ENCODE measurements around the gene SPAG9.

The SPAG9 gene

DNA sequence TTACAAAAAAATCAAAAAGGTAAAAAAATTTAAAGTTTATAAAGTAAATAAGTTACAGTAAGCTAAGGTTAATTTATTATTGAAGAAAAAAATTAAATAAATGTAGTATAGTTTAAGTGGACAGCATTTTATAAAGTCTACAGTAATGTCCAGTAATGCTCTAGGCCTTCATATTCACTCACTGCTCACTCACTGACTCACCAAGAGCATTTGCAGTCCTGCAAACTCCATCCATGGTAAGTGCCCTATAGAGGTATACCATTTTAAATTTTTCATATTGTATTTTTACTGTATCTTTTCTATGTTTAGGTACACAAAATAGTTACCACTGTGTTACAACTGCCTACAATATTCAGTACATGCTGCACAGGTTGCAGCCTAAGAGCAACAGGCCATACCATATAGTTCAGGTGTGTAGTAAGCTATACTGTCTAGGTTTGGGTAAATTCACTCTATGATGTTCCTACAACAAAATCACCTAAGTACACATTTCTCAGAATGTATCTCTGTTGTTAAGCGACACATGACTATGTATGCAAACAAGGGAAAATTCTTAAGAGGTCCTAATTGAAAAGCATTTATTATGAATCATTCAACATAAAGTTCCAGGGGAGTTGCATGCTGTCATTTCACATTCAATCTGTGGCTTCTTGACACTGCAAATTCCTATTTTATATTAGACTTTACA is 92.3 kb downstream of the SPAG9 start:
- Histone ChIP-seq H3K36me3 (ENCODE audit: control insufficient read depth, insufficient read depth, low read length) (no peaks in the 10 kb centered on the region), H3K79me1 (ENCODE audit: low read length) (no peaks in the 10 kb centered on the region), H3K23ac (ENCODE audit: low read length) (no peak overlapping the region), H3K4ac (ENCODE audit: low read depth, low read length) (no peak overlapping the region), H3K27me3 (ENCODE audit: insufficient read depth, low read length, poor library complexity) (no peaks in the 10 kb centered on the region), H3K18ac (ENCODE audit: low read length) (no peak overlapping the region), H2BK5ac (ENCODE audit: low read length) (no peak overlapping the region), H2BK120ac (ENCODE audit: low read depth, low read length) (no peak overlapping the region), H3K27ac (ENCODE audit: low read depth, low read length) (no peak overlapping the region), H3K4me1 (ENCODE audit: control insufficient read depth, low read depth, low read length) (no peaks in the 10 kb centered on the region), H4K8ac (ENCODE audit: low read depth, low read length) (no peak overlapping the region), H3K9ac (ENCODE audit: low read length) (no peak overlapping the region), H3K79me2 (ENCODE audit: control insufficient read depth, insufficient read depth, low read length) (no peaks in the 10 kb centered on the region), H3K4me3 (ENCODE audit: low read length) (no peak overlapping the region), H3K56ac (ENCODE audit: low read length) (no peak overlapping the region), H4K5ac (ENCODE audit: low read length) (no peak overlapping the region), H3K4me2 (ENCODE audit: low read length) (no peak overlapping the region), H2AK5ac (ENCODE audit: low read length) (no peak overlapping the region), H2BK15ac (replicated peaks; ENCODE audit: low read depth) (no peak overlapping the region)
- no CpG with 5 or more reads among the region's 1 CpG for WGBS (ENCODE audit: extremely low coverage, insufficient coverage, low lambda C conversion rate)
- no peak for DNase-seq

DNA sequence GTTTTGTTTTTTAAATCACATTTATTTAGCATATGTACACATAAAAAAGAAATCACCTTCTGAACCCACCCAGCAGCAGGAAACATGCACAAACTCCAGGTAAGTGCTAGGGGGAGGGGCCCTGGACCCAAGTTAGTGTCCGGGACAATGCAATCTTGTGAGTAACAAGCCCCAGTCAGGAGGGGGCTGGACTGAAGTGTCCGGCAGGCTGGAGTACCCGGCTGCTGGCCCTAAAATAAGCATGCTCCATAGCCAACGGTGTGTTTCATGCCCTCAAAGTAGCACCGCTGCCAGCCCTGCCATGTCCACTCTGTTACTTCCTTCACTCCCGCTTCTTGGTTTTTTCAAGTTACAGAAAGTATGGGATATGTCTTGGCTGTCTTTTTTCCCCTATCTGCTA is 102.1 kb downstream of the SPAG9 start:
- no CpG with 5 or more reads among the region's 6 CpGs for WGBS (ENCODE audit: extremely low coverage, insufficient coverage, low lambda C conversion rate)
- Histone ChIP-seq H3K79me2 (ENCODE audit: control insufficient read depth, insufficient read depth, low read length) (no peaks in the 10 kb centered on the region), H2BK5ac (ENCODE audit: low read length) (no peak overlapping the region), H3K56ac (ENCODE audit: low read length) (no peak overlapping the region), H4K5ac (ENCODE audit: low read length) (no peak overlapping the region), H2BK15ac (replicated peaks; ENCODE audit: low read depth) (no peak overlapping the region), H3K4me3 (ENCODE audit: low read length) (no peak overlapping the region), H3K9ac (ENCODE audit: low read length) (no peak overlapping the region), H3K36me3 (ENCODE audit: control insufficient read depth, insufficient read depth, low read length) (no peaks in the 10 kb centered on the region), H3K27me3 (ENCODE audit: insufficient read depth, low read length, poor library complexity) (no peaks in the 10 kb centered on the region), H3K23ac (ENCODE audit: low read length) (no peak overlapping the region), H2BK120ac (ENCODE audit: low read depth, low read length) (no peak overlapping the region), H3K4ac (ENCODE audit: low read depth, low read length) (no peak overlapping the region), H3K4me1 (ENCODE audit: control insufficient read depth, low read depth, low read length) (no peaks in the 10 kb centered on the region), H4K8ac (ENCODE audit: low read depth, low read length) (no peak overlapping the region), H3K18ac (ENCODE audit: low read length) (no peak overlapping the region), H2AK5ac (ENCODE audit: low read length) (no peak overlapping the region), H3K4me2 (ENCODE audit: low read length) (no peak overlapping the region), H3K27ac (ENCODE audit: low read depth, low read length) (no peak overlapping the region), H3K79me1 (ENCODE audit: low read length) (no peaks in the 10 kb centered on the region)
- no peak for DNase-seq

DNA sequence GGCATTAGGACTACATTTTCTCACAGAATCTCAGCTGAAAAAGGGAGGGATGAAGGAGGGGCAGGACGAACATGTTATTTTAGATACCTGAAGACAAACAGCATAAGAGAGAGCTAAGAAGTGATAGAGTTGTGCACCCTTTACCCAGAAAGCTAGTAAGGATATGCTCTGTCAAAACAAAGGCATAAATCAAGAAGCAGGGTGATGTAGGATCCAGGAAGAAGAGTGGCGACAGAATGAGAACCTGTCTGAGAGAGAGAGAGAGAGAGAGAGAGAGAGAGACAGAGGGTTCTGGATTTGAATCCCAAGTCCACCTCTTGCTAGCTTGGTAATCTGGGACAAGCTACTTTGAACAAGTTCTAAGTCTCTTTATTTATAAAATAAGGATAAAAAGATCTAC is 103.4 kb downstream of the SPAG9 start:
- no peak overlapping the region for H2BK5ac ChIP-seq (ENCODE audit: low read length)
- H2BK15ac ChIP-seq (replicated peaks; ENCODE audit: low read depth) = no peak overlapping the region
- no peak overlapping the region for H2BK120ac ChIP-seq (ENCODE audit: low read depth, low read length)
- H3K9ac ChIP-seq (ENCODE audit: low read length) = no peak overlapping the region
- no peak overlapping the region for H3K27ac ChIP-seq (ENCODE audit: low read depth, low read length)
- no peak for DNase-seq
- no peak overlapping the region for H3K4ac ChIP-seq (ENCODE audit: low read depth, low read length)
- no peak overlapping the region for H3K4me2 ChIP-seq (ENCODE audit: low read length)
- no peaks in the 10 kb centered on the region for H3K79me2 ChIP-seq (ENCODE audit: control insufficient read depth, insufficient read depth, low read length)
- H3K79me1 ChIP-seq (ENCODE audit: low read length) = no peaks in the 10 kb centered on the region
- H4K5ac ChIP-seq (ENCODE audit: low read length) = no peak overlapping the region
- no peaks in the 10 kb centered on the region for H3K27me3 ChIP-seq (ENCODE audit: insufficient read depth, low read length, poor library complexity)
- H2AK5ac ChIP-seq (ENCODE audit: low read length) = no peak overlapping the region
- H3K36me3 ChIP-seq (ENCODE audit: control insufficient read depth, insufficient read depth, low read length) = no peaks in the 10 kb centered on the region
- no peak overlapping the region for H3K4me3 ChIP-seq (ENCODE audit: low read length)
- no peak overlapping the region for H4K8ac ChIP-seq (ENCODE audit: low read depth, low read length)
- no peak overlapping the region for H3K18ac ChIP-seq (ENCODE audit: low read length)
- no CpG with 5 or more reads among the region's 2 CpGs for WGBS (ENCODE audit: extremely low coverage, insufficient coverage, low lambda C conversion rate)
- no peak overlapping the region for H3K56ac ChIP-seq (ENCODE audit: low read length)
- no peak overlapping the region for H3K23ac ChIP-seq (ENCODE audit: low read length)
- H3K4me1 ChIP-seq (ENCODE audit: control insufficient read depth, low read depth, low read length) = no peaks in the 10 kb centered on the region

DNA sequence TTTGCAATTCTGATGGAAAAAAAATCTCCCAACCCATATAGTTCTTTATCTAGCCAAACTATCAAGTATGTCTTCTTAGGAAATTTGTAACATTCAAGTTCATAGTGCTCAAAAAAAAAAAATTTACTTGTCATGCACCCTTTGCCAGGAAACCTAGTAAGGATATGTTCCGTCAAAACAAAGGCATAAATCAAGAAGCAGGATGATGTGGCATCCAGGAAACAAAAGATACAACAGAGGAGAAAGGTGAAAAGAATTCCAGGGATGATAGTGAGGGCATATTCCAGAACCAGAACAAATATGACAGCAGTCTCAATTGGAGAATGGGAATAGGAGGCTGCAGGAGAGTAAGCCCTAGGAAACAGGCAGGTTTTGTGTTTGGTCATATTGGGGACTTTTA is 104.6 kb downstream of the SPAG9 start:
- Histone ChIP-seq H3K79me2 (ENCODE audit: control insufficient read depth, insufficient read depth, low read length) (no peaks in the 10 kb centered on the region), H3K27me3 (ENCODE audit: insufficient read depth, low read length, poor library complexity) (no peaks in the 10 kb centered on the region), H3K4me1 (ENCODE audit: control insufficient read depth, low read depth, low read length) (no peaks in the 10 kb centered on the region), H4K8ac (ENCODE audit: low read depth, low read length) (no peak overlapping the region), H2BK15ac (replicated peaks; ENCODE audit: low read depth) (no peak overlapping the region), H2AK5ac (ENCODE audit: low read length) (no peak overlapping the region), H3K4me3 (ENCODE audit: low read length) (no peak overlapping the region), H2BK5ac (ENCODE audit: low read length) (no peak overlapping the region), H3K18ac (ENCODE audit: low read length) (no peak overlapping the region), H2BK120ac (ENCODE audit: low read depth, low read length) (no peak overlapping the region), H3K56ac (ENCODE audit: low read length) (no peak overlapping the region), H3K9ac (ENCODE audit: low read length) (no peak overlapping the region), H3K4ac (ENCODE audit: low read depth, low read length) (no peak overlapping the region), H3K79me1 (ENCODE audit: low read length) (no peaks in the 10 kb centered on the region), H3K23ac (ENCODE audit: low read length) (no peak overlapping the region), H3K36me3 (ENCODE audit: control insufficient read depth, insufficient read depth, low read length) (no peaks in the 10 kb centered on the region), H4K5ac (ENCODE audit: low read length) (no peak overlapping the region), H3K4me2 (ENCODE audit: low read length) (no peak overlapping the region), H3K27ac (ENCODE audit: low read depth, low read length) (no peak overlapping the region)
- no peak for DNase-seq
- no CpG with 5 or more reads among the region's 1 CpG for WGBS (ENCODE audit: extremely low coverage, insufficient coverage, low lambda C conversion rate)

DNA sequence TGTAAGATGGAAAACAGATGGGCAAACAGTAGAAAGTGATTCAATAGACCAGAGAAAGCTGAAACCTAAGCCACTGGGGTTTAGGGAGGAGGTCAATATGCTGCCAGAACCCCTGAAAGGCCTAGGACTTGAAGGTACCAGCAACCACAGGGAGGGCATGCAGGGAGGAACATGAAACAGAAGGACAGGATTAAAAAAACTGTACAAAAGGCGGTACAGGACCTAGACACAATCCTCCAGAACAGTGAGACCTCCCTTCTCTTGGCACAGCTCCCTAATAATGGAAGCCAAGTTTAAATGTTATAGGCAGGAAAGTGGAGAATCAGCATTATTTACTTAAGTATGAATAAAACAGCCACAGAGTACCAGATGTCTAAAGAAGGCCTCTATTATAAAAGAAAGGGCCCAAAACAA is 105.5 kb downstream of the SPAG9 start:
- Histone ChIP-seq H2BK120ac (ENCODE audit: low read depth, low read length) (no peak overlapping the region), H3K4me1 (ENCODE audit: control insufficient read depth, low read depth, low read length) (no peaks in the 10 kb centered on the region), H2BK15ac (replicated peaks; ENCODE audit: low read depth) (no peak overlapping the region), H4K8ac (ENCODE audit: low read depth, low read length) (no peak overlapping the region), H3K79me1 (ENCODE audit: low read length) (no peaks in the 10 kb centered on the region), H3K27ac (ENCODE audit: low read depth, low read length) (no peak overlapping the region), H3K18ac (ENCODE audit: low read length) (no peak overlapping the region), H3K4ac (ENCODE audit: low read depth, low read length) (no peak overlapping the region), H3K56ac (ENCODE audit: low read length) (no peak overlapping the region), H3K23ac (ENCODE audit: low read length) (no peak overlapping the region), H3K79me2 (ENCODE audit: control insufficient read depth, insufficient read depth, low read length) (no peaks in the 10 kb centered on the region), H3K4me3 (ENCODE audit: low read length) (no peak overlapping the region), H3K36me3 (ENCODE audit: control insufficient read depth, insufficient read depth, low read length) (no peaks in the 10 kb centered on the region), H3K27me3 (ENCODE audit: insufficient read depth, low read length, poor library complexity) (no peaks in the 10 kb centered on the region), H3K9ac (ENCODE audit: low read length) (no peak overlapping the region), H2BK5ac (ENCODE audit: low read length) (no peak overlapping the region), H3K4me2 (ENCODE audit: low read length) (no peak overlapping the region), H4K5ac (ENCODE audit: low read length) (no peak overlapping the region), H2AK5ac (ENCODE audit: low read length) (no peak overlapping the region)
- no peak for DNase-seq
- no CpG with 5 or more reads among the region's 1 CpG for WGBS (ENCODE audit: extremely low coverage, insufficient coverage, low lambda C conversion rate)

DNA sequence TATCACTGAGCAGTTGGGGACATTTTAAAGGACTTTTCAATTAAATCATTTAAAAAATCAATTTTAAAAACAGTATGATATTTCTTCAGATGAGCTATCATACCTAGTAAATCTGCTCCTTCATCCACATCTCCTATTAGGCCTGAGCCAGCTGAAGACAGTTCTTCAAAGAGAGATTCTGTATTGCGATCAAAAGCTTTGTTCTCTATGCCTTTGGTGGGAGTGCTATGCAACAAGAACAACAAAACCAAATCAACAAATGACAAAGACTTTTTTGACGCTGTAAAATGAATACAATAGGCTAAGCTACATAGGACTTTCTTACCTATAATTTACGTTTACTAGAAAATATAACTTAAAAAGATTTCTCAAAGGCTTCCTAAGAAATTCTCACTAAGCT is 106.5 kb downstream of the SPAG9 start:
- H3K9ac ChIP-seq (ENCODE audit: low read length) = no peak overlapping the region
- no peak overlapping the region for H3K4ac ChIP-seq (ENCODE audit: low read depth, low read length)
- no peak overlapping the region for H3K23ac ChIP-seq (ENCODE audit: low read length)
- no peaks in the 10 kb centered on the region for H3K79me2 ChIP-seq (ENCODE audit: control insufficient read depth, insufficient read depth, low read length)
- no peaks in the 10 kb centered on the region for H3K27me3 ChIP-seq (ENCODE audit: insufficient read depth, low read length, poor library complexity)
- no peaks in the 10 kb centered on the region for H3K79me1 ChIP-seq (ENCODE audit: low read length)
- H3K36me3 ChIP-seq (ENCODE audit: control insufficient read depth, insufficient read depth, low read length) = no peaks in the 10 kb centered on the region
- no peaks in the 10 kb centered on the region for H3K4me1 ChIP-seq (ENCODE audit: control insufficient read depth, low read depth, low read length)
- no CpG with 5 or more reads among the region's 3 CpGs for WGBS (ENCODE audit: extremely low coverage, insufficient coverage, low lambda C conversion rate)
- no peak overlapping the region for H2BK120ac ChIP-seq (ENCODE audit: low read depth, low read length)
- H2BK5ac ChIP-seq (ENCODE audit: low read length) = no peak overlapping the region
- H2AK5ac ChIP-seq (ENCODE audit: low read length) = no peak overlapping the region
- H3K56ac ChIP-seq (ENCODE audit: low read length) = no peak overlapping the region
- no peak overlapping the region for H3K4me2 ChIP-seq (ENCODE audit: low read length)
- no peak overlapping the region for H3K27ac ChIP-seq (ENCODE audit: low read depth, low read length)
- H4K8ac ChIP-seq (ENCODE audit: low read depth, low read length) = no peak overlapping the region
- H4K5ac ChIP-seq (ENCODE audit: low read length) = no peak overlapping the region
- H3K18ac ChIP-seq (ENCODE audit: low read length) = no peak overlapping the region
- no peak overlapping the region for H3K4me3 ChIP-seq (ENCODE audit: low read length)
- H2BK15ac ChIP-seq (replicated peaks; ENCODE audit: low read depth) = no peak overlapping the region
- peak; percentile 50 for DNase-seq
